GM12801 (cell line): ENCODE results near the gene LRRC32.

Source experiments
- TF ChIP-seq, protein P1 (sequence below): IDR thresholded peaks from one replicate; pipeline ENCODE4 v1.5.1; 2011; ENCODE audit warnings: control low read depth; ENCODE audit not compliant: insufficient read length; ENCODE audit errors: extremely low read depth

Gene LRRC32

DNA sequence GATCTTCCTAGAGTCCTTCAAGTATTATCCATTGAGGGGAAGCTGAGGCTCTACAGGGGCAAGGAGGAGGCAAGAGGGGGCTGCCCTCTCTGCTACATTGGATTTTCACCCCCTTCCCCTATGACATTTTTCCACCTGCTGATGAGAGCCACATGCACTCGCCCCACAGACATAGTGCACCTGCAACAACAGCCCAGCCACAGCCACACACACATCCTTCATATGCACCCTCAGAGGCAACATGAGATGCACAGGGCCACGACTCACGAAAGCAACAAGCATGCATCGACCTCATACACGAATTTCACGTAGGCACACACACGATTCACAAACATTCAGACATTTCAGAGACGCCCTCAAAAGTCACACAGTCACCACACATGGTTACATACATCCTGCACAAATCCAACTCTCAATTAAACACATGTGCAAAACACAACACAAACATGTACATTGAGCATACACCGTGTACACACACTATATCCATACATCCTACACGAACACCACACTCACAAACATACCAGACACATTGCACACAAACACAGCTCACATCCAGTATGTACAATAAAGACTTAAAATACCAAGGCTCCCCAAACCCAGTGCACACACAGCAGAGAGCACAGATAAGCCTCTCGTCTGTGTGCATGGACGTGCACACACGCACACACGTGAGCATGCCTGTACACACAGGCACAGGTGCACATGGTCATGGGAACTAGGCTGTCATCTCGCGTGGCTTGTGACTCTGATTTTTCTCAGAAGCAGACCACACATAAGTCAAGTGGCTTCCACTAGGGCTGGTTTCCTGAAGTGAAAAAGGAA lies 6.3 kb upstream of the LRRC32 start:
- TF ChIP-seq, protein P1, sequence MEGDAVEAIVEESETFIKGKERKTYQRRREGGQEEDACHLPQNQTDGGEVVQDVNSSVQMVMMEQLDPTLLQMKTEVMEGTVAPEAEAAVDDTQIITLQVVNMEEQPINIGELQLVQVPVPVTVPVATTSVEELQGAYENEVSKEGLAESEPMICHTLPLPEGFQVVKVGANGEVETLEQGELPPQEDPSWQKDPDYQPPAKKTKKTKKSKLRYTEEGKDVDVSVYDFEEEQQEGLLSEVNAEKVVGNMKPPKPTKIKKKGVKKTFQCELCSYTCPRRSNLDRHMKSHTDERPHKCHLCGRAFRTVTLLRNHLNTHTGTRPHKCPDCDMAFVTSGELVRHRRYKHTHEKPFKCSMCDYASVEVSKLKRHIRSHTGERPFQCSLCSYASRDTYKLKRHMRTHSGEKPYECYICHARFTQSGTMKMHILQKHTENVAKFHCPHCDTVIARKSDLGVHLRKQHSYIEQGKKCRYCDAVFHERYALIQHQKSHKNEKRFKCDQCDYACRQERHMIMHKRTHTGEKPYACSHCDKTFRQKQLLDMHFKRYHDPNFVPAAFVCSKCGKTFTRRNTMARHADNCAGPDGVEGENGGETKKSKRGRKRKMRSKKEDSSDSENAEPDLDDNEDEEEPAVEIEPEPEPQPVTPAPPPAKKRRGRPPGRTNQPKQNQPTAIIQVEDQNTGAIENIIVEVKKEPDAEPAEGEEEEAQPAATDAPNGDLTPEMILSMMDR = no peak

DNA sequence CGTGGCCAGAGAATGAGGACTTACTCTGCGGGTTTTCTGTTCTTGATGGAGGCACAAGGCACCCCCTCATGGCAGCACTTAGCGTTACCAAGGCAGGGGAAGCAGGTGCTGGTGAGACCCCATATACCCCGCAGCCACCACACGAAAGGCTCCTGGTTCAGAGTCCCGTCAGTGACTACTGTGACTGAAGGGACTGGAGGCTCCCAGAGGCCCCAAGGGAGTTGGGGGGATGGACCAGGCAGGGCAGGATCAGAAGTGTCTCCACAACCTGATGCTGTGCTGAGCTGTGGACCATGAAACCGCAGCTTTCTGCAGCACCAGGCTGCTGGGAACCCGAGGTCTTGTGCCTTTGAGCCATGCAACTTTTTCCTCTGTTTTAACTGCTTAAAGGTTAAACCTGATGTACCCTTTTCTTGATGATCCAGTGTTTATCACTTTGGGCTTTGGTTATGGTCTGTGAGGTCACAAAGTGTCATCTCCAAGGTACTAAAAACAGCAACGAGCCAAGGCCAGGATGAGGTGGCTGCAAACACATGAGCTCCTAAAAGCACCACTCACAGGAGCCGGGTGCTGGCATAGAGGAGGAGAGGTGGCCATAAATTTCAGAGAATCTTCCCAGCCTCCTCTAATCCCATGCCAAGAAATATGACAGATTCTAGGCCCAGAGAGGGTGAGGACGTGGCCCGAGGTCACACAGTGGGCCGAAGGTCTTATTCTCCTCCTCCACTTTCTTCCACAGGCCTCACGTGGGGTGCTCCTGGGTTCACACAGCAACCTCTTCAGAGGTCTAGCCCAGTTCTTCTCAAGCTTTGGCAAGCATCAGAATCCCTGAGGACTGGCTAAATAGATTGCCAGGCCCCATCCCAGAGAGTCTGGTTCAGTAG lies 4.2 kb upstream of the LRRC32 start:
- TF ChIP-seq, protein P1 = no peak

DNA sequence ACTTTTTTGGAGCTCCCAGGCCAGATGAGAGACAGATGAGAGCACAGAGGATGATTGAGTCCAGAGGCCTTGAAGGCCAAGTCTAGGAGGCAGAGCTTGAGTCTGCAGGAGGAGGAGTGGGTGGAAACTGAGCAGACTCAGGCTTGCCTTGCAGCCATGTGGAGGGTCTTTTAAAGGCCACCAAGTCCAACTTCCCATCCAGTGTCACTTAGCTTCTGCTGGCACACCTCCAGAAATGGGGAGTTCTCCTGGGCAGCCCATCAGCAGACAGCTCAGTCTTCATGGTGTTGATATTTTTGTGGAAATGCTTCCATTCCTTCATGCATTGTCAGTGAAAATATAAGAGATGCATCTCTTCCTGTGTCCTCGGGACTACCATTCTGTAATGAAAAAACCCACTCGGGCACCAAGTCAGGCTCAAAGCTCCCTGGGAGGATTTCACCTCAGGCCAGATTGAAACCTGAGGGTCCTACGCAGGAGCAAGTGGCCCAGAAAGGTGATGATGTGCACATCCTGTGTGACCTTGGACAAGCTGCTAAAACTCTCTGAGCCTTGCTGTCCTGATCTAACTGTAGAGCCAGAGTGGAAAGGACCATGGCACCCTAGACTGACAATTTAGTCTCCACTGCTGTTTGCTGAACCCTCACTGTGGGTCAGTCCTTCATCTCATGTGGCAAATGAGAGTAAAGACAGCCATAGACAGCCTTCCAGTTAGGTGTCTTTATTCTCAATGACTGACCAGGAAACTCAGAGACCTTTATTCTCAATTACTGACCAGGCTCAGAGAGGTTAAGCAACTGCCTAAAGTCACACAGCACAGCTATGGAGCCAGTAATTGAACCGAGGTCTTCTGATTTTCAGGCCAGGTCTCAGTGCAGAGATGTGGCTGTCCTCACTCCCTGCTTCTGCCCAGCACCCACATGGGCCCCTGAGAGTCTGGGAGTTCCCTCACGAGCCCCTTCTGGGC lies 2.9 kb upstream of the LRRC32 start:
- TF ChIP-seq, protein P1 = no peak

DNA sequence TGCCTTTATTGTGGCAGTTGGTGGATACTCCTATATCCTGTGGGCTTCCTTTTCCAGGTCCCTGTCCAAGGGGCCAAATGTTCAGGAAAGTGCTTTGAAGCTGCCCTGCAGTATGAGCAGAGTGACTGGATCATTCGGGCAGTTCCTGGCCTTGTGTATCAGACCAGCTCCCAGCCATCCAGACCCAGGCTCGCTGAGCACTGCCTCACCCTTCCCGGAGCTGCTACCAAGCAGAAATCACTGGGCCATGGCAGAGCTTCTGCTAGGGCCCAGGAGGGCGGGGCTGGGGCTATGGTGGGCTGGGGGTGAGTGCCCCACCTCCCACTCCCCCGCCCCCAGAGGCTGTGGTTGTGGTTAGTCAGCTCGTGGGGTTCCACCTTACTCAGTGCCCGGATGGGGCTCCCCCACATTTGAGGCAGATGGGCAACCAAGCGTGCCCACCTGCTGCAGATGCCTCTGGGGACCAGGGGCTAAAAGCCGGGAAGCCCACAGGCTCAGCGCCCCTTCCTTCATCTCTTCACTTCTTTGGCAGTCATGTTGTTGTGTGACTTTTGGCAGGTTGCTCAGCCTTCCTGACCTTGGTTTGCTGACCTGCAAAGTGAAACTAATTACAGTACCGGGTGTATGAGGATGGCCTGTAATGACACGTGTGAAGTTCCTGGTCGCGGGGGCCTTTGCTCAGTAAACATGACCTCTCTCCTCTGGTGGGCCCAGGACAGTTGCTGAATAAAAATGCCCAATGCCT lies 2.1 kb upstream of the LRRC32 start:
- TF ChIP-seq, protein P1 = no peak

DNA sequence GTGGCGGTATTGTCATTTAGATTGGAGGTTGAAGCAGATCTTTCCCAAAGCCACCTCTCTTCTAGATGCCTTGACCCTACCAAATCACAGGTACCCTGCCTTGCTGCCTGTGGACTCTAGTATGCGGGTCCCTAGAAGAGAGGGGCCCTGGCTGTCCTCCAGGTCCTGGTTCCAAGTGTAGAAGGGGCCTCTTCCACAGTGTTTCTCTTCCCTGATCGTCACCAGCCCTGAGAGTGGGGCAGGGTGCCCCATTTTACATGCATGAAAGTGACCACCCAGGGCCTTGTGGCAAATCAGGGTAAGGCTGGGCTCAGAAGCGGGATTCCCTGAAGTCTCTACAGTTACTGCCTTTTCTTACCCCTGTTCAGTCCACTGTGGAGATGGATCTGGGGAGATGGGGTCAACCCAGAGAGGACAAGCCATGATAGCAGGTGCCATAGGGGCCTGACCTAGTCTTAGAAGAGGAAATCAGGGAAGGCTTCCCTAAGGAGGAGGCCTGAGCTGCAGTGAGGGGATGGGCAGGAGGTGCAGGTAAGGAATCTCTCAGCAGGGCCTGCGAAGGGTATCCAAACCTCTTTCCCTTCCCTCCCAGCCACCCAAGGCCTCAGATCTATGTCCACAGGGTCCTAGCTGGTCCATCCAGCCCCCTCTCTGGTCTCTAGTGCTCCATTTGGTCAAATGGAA lies 1.2 kb upstream of the LRRC32 start:
- TF ChIP-seq, protein P1 = no peak

DNA sequence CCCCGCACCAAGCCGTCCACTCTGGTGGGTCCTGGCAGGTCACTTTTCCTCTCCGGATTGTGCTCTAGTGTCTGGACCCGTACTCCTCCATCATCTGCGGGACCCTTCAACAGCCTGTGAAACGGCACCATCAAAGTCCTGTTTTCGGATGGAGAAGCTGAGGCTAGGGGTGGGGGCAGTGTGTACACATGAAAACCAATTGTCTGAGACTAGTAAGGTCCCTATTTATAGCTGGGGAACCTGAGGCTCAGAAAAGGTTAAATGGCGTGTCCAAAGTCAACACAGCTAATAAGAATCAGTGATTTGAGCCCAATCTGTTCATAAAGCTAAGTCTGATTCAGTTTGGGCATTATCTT lies 668 bp upstream of the LRRC32 start:
- TF ChIP-seq, protein P1 = no peak
